ENCODE measurements around the gene TENM4. TPM values are rescaled to one million over a fixed set of nuclear protein-coding genes. Genes with fewer than 3 reads are reported as not detected.

TENM4 gene
- total RNA-seq, 2 experiments from 2014 or later: not detected

GRCh38 chr11:79412761-79413160 is 28.1 kb downstream of the TENM4 start:
- BruUV-seq (replicated peaks): no TSS peak
- no peaks in the 10 kb centered on the region for H3K36me3 ChIP-seq (ENCODE audit: insufficient read depth, low read length)
- no peaks in the 10 kb centered on the region for H3K9me2 ChIP-seq (ENCODE audit: insufficient read depth, low read length)
- no peaks in the 10 kb centered on the region for H3K9me3 ChIP-seq (ENCODE audit: low read length)
- ChIA-PET CTCF (ENCODE audit: unreplicated experiment) (no interaction called here), POLR2A (no interaction called here)
- DNase-seq (ENCODE audit: low spot score): no peak
- H3K4me1 ChIP-seq (ENCODE audit: insufficient read depth, low read length, poor library complexity, severe bottlenecking): no peaks in the 10 kb centered on the region
- H3K4me3 ChIP-seq (ENCODE audit: low read depth, low read length, poor library complexity, severe bottlenecking): no peak overlapping the region
- no peak overlapping the region for H2AFZ ChIP-seq (ENCODE audit: low read length)
- H3K4me2 ChIP-seq (ENCODE audit: low read length): no peak overlapping the region
- intact Hi-C loops (cut with micrococcal nuclease; ENCODE audit: unreplicated experiment): no loop called here
- no peak for TF ChIP-seq CTCF (conservative IDR thresholded peaks at IDR 0.05; ENCODE audit: low read length)
- H4K20me1 ChIP-seq (ENCODE audit: insufficient read depth, low read length): no peaks in the 10 kb centered on the region
- H3K27ac ChIP-seq (ENCODE audit: low read depth, low read length, poor library complexity, severe bottlenecking): no peak overlapping the region
- no peaks in the 10 kb centered on the region for H3K79me2 ChIP-seq (ENCODE audit: insufficient read depth, low read depth, low read length)

- CTCF ChIA-PET (ENCODE audit: unreplicated experiment): interaction anchor here (0.6 kb wide), 2 partner anchors 212 to 615 kb away, joined by 3 to 4 read pairs; no protein-coding TSS in a partner anchor
- no TSS peak for BruUV-seq (replicated peaks)
- DNase-seq (ENCODE audit: low spot score): no peak
Measured at GRCh38 chr11:79409330-79409729, 31.5 kb downstream of the TENM4 start.

GRCh38 chr11:79406376-79406775 is 34.5 kb downstream of the TENM4 start:
- Histone ChIP-seq H3K4me2 (ENCODE audit: low read length) (no peak overlapping the region), H4K20me1 (ENCODE audit: insufficient read depth, low read length) (no peaks in the 10 kb centered on the region), H3K27ac (ENCODE audit: low read depth, low read length, poor library complexity, severe bottlenecking) (no peak overlapping the region), H2AFZ (ENCODE audit: low read length) (no peak overlapping the region), H3K36me3 (ENCODE audit: insufficient read depth, low read length) (no peaks in the 10 kb centered on the region), H3K4me1 (ENCODE audit: insufficient read depth, low read length, poor library complexity, severe bottlenecking) (no peaks in the 10 kb centered on the region), H3K9me3 (ENCODE audit: low read length) (no peaks in the 10 kb centered on the region), H3K9me2 (ENCODE audit: insufficient read depth, low read length) (no peaks in the 10 kb centered on the region), H3K79me2 (ENCODE audit: insufficient read depth, low read depth, low read length) (no peaks in the 10 kb centered on the region), H3K4me3 (ENCODE audit: low read depth, low read length, poor library complexity, severe bottlenecking) (no peak overlapping the region)
- intact Hi-C loops (cut with micrococcal nuclease; ENCODE audit: unreplicated experiment): no loop called here
- BruUV-seq (replicated peaks): no TSS peak
- CTCF ChIA-PET (ENCODE audit: unreplicated experiment): no interaction called here
- POLR2A ChIA-PET: interaction anchor here (0.6 kb wide), 1 partner anchor 120 kb away, joined by 3 read pairs; no protein-coding TSS in a partner anchor
- TF ChIP-seq CTCF (conservative IDR thresholded peaks at IDR 0.05; ENCODE audit: low read length) (no peak), EZH2phosphoT487 (IDR thresholded peaks at IDR 0.05; ENCODE audit: borderline replicate concordance, low read depth, low read length) (no peak)
- peak; percentile 38 for DNase-seq (ENCODE audit: low spot score)

More at GRCh38 chr11:79409330-79409729, 31.5 kb downstream of the TENM4 start:
- Histone ChIP-seq H3K4me2 (ENCODE audit: low read length) (no peak overlapping the region), H3K9me2 (ENCODE audit: insufficient read depth, low read length) (no peaks in the 10 kb centered on the region), H3K79me2 (ENCODE audit: insufficient read depth, low read depth, low read length) (no peaks in the 10 kb centered on the region), H3K4me3 (ENCODE audit: low read depth, low read length, poor library complexity, severe bottlenecking) (no peak overlapping the region), H4K20me1 (ENCODE audit: insufficient read depth, low read length) (no peaks in the 10 kb centered on the region), H2AFZ (ENCODE audit: low read length) (no peak overlapping the region), H3K27ac (ENCODE audit: low read depth, low read length, poor library complexity, severe bottlenecking) (no peak overlapping the region), H3K9me3 (ENCODE audit: low read length) (no peaks in the 10 kb centered on the region), H3K36me3 (ENCODE audit: insufficient read depth, low read length) (no peaks in the 10 kb centered on the region), H3K4me1 (ENCODE audit: insufficient read depth, low read length, poor library complexity, severe bottlenecking) (no peaks in the 10 kb centered on the region)
- intact Hi-C loops (cut with micrococcal nuclease; ENCODE audit: unreplicated experiment): no loop called here
- TF ChIP-seq EZH2phosphoT487 (IDR thresholded peaks at IDR 0.05; ENCODE audit: borderline replicate concordance, low read depth, low read length) (no peak), CTCF (conservative IDR thresholded peaks at IDR 0.05; ENCODE audit: low read length) (no peak)
- POLR2A ChIA-PET: interaction anchor here (0.6 to 0.7 kb wide), 2 partner anchors 18 to 46 kb away, joined by 3 read pairs; no protein-coding TSS in a partner anchor
